Adrenal gland (tissue), 5 donors: ENCODE data around the gene ZNF692.
"Not testable (repeated sequence)": the region's sequence is repeated elsewhere in the genome, so short reads cannot be mapped to it uniquely, and the experiment has no call there.

Source experiments
- CTCF ChIP-seq, 6 experiments: fragments of 450-650 bp in 4 of 6; fragments of 200-600 bp in 2 of 6; sonication (generic) in 1 of 6; IDR thresholded peaks; 1 replicate in 5 of 6; 2 replicates in 1 of 6; pipeline versions ENCODE4 v1.5.1 to v1.8.0; 2016 to 2021; ENCODE audit warnings: antibody characterized with exemption in 6 of 6, mild to moderate bottlenecking in 2 of 6, moderate library complexity in 1 of 6
- POLR2A ChIP-seq, 2 donors: fragments of 450-650 bp; IDR thresholded peaks; one replicate each; pipeline ENCODE4 v1.6.1; 2017; ENCODE audit warnings: antibody characterized with exemption in 2 of 2, mild to moderate bottlenecking in 2 of 2, moderate library complexity in 1 of 2
- donor health status: DM: no; HTN: no; CAD: no.

GRCh38 chr1:248889914-248890243, 31.0 kb upstream of the ZNF692 start:
- not testable (repeated sequence) for TF ChIP-seq CTCF, POLR2A (IDR thresholded peaks at IDR 0.05)
